GM19438 (cell line): ENCODE measurements around the gene HMG20A.

Experiments used
- ATAC-seq: cut with Tn5 transposase; IDR thresholded peaks from one replicate; pipeline ENCODE4 v1.9.1; 2021; ENCODE audit warnings: low read depth; ENCODE audit not compliant: unreplicated experiment

HMG20A gene

DNA sequence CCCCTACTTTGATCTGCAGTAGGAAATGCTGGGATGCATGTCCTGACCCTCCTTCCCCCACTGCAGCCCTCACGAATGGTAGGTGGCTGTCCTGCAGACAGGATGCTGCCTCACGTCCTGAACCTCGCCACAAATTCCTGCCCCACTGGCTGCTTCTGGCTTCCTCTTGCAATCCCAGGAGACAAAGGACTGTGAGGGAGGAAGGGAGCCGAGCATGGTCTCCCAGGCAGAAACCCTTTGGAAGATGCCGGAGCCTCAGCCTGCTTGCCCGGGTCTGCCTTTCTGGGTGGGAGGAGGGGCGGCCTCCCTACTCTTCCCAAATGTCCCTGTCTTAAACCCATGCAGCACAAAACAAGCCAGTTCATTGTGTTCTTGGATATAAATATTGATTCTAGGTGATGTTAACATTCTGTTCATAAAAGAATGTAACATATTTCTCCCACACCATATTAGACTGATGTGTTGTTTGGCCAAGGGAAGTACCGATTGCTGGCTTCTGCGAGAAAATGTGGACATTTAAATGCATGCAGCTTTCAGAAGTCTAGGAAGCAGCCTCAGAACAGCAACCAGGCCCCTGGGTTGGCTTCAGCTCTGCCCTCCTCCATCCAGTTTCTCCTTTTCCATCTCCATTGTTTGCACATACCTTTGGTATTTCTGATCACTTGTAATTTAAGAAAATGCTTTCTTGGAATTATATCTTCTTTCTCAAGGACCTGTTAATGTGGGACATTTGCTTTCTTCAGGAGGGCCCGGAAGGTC is 75.3 kb downstream of the HMG20A start:
- ATAC-seq, result no peak

DNA sequence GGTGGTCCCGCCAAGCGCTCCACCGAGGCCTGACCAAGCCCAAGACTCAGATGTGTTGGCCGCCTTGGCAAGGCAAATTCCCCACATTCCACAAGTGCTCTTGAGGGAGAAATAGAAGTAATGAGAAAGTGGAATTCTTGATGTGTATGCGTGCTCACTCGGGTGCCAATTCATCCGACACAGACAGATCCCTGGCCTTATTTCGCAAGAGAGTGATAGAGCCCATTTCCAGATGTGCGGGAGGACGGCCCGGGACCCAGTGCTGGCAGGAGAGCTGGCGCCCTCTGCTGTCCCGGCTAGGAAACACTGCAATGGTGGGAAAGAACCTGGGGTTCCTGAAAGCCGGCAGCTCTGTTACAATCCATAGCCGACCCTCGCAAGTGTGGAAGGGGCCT is 76.0 kb downstream of the HMG20A start:
- ATAC-seq, result no peak

DNA sequence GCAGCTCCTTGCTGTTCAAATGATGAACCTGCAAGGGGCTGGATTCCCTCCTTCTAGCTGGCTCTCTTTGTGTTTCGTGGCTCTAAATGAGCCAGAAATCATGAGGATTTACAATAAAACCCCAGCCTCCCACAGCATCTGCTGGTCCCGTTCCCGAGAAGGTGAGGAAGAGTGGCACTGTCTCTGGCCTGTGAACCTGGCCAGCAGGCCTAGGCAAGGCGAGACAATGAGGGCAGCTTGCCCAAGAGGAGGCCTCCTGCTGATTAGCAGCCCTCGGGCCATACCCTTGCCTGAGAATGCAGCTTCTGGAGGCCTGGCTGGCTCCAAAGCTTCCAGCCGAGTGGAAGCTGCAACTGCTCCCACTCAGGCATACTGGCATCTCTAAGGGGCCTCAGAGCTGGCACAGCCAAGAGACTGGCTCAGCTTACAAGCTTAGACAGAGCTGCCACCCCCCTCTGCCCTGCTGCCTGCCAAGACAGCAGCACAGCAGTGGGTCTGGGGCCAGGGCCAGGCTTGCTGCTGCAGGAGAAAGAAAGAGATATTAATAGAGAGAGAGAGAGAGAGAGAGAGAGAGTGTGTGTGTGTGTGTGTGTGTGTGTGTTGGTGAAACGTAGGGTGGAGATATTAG is 76.5 kb downstream of the HMG20A start:
- no peak for ATAC-seq

DNA sequence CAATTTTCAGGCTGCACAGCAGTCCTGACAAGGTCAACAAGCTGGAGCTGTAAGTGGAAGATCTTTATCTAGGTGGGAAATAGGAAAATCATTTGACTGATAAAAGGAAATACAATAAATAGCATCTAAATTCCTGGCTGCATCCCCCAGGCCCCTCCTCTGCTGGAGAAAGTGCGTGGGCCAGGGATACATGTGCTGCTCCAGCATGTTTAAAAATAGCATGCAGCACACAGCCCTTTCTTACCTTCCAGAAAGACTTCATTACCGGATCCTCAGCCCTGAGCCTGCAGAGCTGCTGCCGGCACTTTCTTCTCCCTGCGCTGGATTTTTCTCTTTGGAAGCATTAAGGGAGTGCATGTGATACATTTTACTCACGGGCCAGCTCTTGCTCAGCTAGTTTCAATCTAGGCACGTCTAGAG is 77.3 kb downstream of the HMG20A start:
- no peak for ATAC-seq

DNA sequence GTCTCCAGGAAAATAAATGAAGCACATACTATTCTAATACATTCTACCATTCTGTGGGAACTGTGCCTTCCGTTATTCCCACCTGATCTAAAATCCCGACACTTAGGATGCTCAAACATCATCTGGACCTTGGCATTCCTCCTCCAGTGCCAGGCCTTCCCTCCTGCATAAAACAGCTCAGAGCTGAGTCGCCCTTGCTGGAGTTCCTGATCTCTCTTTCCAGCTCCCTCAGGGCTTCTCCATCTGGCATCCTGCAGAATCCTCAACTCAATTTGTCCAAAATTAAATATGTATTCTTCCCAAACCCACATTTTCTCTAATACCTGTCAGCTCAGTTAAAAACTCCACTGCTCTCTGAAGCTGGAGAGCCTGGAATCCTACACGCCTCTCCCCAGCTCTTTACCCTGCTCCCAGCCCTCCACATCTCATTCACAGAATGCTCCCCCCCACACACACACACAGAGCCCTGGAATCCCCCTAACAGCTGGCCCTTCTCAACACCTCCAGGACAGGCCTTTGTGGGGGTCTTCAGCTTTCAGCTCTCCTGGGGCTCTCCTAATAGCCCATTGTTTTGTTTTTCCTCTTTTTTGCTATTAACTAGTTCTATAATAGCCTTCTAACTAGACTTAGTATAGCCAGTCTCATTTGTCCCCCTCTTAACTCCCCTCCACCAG is 78.5 kb downstream of the HMG20A start:
- no peak for ATAC-seq

DNA sequence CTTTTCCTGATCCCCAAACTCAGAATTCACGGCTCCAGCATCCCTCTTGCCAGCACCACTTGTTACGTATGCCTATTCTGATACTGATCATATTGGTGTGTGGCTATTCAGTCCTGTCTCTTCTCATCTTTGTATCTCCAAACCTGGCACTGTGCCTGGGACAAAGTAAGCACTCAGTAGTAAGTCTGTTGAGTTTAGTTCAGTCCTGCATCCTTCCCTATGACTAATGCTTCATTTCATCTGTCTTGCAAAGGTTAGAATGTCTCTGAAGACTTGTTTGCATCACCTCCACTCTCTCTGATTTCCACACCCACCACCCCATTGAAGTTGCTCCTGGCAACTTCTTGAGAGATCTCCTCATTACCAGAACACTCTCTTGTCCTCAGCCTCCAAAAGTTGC is 80.3 kb downstream of the HMG20A start:
- no peak for ATAC-seq

DNA sequence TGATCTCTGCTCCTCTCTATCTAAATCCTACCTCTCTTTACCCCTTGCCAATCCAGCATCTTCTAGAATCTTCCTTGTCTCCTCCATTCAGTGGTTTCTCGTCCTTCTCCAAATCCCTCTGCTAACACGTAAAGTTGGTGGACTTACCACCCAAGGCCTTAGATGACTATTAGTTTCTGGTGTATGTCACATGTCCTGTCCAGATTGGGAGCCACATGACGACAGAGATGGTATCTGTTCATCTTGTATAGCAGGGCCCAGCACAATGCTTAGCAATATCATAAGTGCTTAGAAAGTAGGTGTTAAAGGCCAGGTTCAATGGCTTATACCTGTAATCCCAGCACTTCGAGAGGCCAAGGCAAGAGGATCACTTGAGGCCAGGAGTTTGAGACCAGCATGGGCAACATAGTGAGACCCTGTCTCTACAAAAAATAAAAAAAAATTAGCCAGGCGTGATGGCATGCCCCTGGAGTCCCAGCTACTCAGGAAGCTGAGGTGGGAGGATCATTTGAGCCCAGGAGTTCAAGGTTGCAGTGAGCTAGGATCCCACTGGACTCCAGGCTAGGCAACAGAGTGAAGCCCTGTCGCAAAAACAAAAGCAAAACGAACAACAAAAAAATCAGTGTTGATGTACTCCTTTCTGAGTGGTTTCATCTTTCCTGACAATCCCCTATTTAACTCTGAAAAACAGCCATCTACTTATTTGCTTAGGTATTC is 81.8 kb downstream of the HMG20A start:
- ATAC-seq, result no peak

DNA sequence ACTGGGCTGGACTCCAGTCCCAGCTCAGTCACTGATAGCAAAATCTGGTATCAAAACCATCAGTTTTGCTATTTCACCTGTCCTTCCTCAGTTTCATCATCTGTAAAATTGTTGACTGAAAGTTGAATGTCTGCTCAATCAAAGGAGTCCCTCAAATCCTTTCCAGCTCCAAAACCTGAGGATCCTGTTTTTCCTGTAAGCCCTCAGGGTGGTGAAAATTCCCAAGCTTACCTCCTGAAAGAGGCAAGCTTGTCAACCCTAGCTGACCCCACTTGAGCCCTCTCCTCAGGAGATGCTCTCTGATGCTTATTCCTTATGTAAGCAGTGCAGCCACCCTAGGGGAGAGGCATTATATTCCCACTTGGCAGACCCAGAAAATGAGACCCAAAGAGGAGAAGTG is 82.6 kb downstream of the HMG20A start:
- no peak for ATAC-seq

DNA sequence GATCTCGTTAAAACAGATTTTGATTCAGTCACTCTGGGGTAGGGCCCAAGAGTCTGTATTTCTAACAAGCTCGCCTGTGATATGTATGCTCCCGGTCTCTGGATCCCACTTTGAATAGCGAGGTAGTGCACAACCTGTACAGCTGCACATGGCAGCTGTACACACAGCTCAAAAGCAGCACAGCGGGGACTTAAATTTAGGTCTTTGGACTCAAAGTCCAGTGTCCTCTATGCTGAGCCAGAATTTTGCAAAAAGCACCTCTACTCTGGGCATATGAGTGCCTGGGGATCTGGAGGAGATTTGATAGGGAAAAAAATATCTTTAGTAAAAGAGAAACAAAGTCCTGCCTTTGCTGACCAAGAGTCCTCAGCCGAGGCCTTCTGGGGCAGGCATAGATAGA is 83.1 kb downstream of the HMG20A start:
- ATAC-seq, result no peak

DNA sequence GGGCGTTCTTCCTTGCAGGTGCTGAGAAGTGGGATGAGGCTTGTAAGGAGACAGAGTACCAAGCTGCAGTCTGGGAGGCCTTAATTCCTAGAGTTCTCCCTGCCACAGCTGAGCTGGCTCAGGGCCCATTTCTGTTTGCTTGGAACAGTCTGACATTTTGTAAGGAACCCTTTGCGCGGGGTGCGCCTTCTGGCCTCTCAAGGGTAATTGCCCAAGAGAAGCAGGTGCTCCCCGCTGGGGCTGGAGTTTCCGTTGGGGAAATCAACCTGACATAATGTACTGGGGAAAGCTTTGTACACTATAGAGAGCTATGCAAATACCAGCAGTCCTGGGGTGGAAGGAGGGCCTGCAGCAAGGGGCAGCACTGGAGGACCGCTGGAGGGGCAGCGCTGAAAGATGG is 83.6 kb downstream of the HMG20A start:
- no peak for ATAC-seq

DNA sequence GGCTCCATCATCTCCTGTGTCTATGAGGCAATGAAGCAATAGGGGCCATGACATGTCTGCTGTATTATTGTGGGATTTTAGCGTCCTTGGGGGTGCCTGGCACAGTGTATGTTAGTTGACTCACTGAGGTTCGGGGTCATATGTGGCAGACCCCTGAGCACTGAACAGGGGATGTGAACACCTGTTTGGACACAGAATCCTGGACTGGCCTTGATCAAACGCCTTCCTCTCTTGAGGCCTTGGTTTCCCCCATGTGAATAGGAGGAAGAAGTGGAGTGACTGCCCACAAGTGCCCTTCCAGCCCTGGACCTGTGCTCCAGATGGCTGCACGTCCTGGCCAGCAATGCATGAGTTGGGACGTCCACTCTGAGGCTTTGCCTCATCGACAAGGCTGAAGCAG is 84.2 kb downstream of the HMG20A start:
- ATAC-seq, result no peak

DNA sequence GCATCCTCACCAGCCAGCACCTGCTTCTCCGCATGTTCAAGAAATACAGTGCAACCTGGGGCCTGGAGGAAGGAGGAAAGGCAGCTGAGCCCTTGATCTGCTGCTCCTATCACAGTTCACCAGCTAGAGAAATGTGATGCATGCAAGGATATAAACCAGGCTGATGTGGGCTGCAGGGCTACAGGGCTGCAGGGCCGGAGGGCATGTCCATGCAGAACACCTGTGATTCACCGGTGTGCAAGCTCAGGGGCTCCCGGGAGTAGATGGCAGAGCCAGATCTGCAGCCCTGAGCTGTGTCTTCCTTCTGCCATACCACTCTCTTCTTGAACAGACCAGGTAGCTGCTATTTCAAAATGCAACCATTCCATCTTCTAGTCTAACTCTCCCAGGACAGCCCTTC is 84.9 kb downstream of the HMG20A start:
- ATAC-seq, result no peak

DNA sequence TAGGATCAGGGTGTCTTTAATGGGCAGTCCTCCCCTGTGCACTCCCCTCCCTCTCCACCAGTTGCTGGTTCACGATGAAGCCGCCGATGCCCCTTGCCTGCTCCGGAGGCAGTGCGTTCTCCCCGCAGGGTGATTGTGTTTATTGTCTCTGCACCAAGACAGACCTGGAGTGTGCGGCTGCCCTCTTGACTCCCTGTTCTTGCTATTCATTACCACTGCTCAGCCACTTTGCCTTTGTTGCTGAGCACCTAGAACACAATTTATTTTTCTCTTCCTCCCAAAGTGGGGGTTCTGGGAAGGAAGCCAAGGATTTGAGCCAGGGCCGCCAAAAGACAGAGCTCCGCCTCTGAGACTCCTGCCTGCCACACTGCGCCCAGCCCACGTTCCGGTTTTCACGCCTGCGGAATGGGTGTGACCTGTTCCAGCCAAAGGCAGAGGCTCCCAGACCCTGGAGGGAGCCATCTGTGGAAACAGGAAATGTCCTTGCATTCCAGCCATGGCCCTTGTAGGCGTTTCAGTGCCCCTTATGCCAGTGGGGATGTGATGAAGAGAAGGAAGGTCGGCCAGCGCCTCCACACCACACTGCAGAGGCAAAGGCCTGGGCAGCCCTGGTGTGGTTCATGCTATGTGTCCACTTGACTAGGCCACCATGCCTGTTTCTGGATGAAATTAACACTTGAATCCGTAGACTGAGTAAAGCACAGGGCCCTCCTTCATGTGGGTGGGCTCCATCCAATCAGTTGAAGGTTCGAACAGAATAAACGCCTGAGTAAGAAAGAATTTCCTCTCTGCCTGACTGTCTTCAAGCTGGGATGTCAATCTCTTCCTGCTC is 85.8 kb downstream of the HMG20A start:
- no peak for ATAC-seq

DNA sequence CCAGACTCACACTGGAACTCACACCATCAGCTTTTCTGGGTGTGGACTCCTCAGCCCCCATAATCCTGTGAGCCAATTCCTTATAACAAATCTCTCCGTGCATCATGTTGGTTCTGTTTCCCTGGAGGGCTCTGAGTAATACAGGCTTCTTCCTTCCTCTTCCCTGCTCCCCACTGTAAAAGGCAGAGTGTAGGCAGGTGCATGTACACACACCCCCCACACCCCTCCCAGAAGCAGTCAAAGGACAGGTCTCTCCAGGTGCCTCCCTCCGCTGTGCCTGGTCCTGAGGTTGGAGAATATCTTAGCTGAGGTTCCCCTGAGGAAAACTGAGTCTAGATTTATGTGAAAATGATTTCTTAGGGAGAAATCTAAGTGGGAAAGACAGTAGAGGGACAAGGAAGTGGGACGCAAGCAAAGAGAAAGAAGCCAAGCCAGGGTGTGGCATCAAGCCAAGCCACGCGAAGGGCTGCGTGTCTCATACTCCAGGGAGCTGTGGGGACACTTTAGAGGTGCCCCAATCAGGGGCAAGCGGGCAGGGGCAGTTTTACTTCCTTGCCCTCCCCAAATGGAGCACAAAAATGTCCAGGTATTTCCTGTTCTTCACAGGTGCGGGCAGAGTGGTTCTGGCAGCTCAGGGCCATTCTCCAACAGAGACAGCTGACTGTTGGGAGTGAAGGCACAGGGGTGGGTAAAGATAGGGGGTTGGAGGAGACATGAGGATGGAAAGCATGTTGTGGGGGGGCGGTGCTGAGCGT is 86.6 kb downstream of the HMG20A start:
- ATAC-seq, result no peak

DNA sequence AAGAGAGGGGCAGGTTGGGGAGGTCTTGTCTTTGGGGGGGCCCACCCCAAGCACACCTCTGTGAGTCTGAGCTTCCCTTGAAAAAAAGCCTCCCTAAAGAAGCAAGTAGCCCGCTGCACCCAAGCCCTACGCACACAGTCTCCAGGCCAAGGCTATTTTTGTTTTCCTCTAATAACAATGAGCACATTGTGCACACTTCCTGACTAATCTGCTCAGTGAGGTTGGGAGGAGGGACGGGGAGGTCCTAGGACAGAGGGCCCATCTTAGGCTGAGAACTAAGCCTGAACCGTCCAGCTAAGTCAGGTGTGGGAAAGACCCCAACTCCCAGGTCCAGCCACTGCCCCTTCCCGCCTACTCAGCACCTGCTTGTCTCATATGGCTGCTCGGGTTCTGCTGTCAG is 87.2 kb downstream of the HMG20A start:
- no peak for ATAC-seq

DNA sequence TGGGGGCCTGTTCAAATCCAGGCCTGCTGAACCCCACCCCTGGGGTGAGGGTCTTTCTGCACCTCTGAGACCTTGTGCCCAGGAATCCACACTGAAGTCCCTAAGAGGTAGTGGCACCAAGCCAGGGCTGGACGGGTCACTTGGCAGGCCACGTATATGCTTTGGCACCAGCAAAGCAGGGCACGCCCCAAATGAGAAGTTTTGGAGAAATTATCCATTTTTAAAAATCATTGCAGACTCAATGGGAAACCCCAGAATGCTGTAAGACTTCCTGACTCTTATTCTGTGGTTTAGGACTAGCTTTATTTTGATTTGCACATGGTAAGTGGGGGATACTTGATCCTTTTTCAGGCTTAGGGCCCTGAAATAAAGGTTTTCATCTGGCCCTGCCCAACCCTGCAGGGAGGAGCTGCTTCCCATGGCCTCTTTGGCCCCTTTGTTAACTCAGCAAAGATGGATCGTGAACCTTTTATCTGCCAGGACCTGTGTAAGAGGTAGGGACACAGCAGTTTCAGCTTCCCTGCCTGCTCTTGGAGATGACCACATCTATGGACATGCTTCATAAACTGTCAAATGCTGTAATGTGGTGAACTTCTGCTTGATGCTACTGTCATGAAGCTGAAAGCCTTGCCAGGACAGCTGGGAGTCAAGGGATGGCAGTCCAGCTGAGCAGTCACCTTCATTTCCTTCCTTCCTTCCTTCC is 88.0 kb downstream of the HMG20A start:
- no peak for ATAC-seq

DNA sequence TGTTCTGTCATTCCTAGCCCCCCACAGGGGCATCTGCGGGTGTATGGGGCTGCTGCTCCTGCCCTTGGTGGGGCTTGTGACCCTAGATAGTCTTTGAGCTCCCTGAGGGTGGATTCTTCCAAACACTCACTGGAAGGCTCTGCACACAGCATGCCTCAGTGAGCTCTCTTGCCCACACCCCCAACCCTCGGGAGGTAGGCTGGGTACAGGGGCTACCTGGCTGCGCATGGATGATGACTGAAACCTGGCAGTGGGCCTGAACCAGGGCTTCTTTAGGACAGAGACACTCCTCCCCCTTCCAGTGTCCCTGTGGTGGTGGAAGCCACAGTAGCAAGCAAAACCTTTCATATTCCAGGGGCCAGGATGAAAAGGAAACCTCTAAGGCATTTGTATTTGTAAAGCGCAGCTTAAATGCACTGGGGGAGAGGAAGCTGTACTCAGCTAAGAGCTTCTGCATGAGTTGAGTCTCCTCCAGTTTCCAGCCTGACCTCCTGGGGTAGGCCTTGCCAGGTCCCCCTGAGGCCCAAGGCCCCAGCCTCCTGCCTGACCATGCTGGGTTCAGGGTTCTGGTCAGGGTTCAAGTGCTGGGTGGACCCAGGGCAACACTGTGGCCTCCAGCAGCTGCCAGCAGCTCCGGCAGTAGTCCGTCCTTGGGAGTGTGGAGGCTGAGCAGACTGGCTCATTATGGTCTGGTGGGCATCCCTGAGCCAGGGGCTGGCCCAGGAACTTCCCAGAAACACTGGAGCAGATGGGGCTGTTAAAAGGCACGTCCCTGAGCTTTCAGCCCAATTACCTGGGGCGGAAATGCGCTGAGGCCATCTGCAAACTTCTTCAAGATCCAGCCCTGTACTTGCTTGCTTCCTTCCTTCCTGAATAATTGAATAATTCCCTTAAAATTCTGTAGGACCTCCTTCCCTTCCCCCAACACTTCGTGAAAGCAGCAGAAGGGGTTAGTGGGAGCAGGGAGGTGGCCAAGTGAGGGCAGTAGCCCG is 89.7 kb downstream of the HMG20A start:
- ATAC-seq, result no peak

DNA sequence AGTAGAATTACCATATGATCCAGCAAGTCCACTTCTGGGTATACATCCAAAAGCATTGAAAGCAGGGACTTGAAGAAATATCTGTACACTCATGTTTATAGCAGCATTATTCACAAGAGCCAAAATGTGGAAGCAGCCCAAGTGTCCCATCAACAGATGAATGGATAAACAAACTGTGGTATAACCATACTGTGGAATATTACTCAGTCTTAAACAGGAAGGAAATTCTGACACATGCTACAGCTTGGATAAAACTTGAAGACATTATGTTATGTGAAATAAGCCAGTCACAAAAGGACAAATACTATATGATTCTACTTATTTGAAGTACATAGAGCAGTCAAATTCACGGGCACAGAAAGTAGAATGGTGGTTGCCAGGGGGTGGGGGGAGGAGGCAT is 91.2 kb downstream of the HMG20A start:
- ATAC-seq, result no peak
